Body of pancreas (tissue), 4 donors: Measurements from ENCODE around the gene ITIH4. TPM values are rescaled to one million over a fixed set of nuclear protein-coding genes. Genes with fewer than 3 reads are reported as not detected.

ENCODE experiments used
- ATAC-seq: fragments of 150-250 bp; one replicate; pipeline ENCODE4 v1.9.1; 2016
- DNase-seq, 4 donors: peaks; one replicate each; pipeline ENCODE4 v3.0.0-alpha.2; 2019
- H3K27ac ChIP-seq, 4 donors: fragments of 200-600 bp; sonication (generic); 1 replicate in 3 of 4; 2 replicates in 1 of 4; pipeline versions ENCODE4 v1.5.1 to v1.6.1; 2016 to 2019; ENCODE audit warnings: mild to moderate bottlenecking in 1 of 4, mixed read lengths in 1 of 4, moderate library complexity in 1 of 4
- H3K27me3 ChIP-seq, 2 donors: fragments of 200-600 bp; sonication (generic); one replicate each; pipeline ENCODE4 v1.6.0; 2016; ENCODE audit warnings: mild to moderate bottlenecking in 1 of 2
- H3K36me3 ChIP-seq, 2 donors: fragments of 200-600 bp; sonication (generic); replicated peaks in 1 of 2; 2 replicates each; pipeline ENCODE4 v1.5.1; 2016; ENCODE audit warnings: low read depth in 2 of 2; ENCODE audit not compliant: insufficient read depth in 1 of 2
- H3K4me1 ChIP-seq: fragments of 200-600 bp; sonication (generic); one replicate; pipeline ENCODE4 v1.6.0; 2016
- H3K4me3 ChIP-seq, 2 donors: fragments of 200-600 bp; sonication (generic); 1 replicate in 1 of 2; 2 replicates in 1 of 2; pipeline ENCODE4 v1.5.1; 2016 to 2019
- H3K9me3 ChIP-seq, 3 donors: fragments of 200-600 bp; sonication (generic); 1 replicate in 2 of 3; 2 replicates in 1 of 3; pipeline ENCODE4 v1.5.1; 2016
- CTCF ChIP-seq, 7 experiments: fragments of 450-650 bp in 4 of 7; fragments of 200-600 bp in 3 of 7; sonication (generic) in 3 of 7; IDR thresholded peaks; one replicate each; pipeline ENCODE4 v1.5.1; 2016 to 2019; ENCODE audit warnings: antibody characterized with exemption in 7 of 7
- POLR2A ChIP-seq, 3 donors: fragments of 450-650 bp; IDR thresholded peaks; one replicate each; pipeline ENCODE4 v1.6.1; 2016; ENCODE audit warnings: antibody characterized with exemption in 3 of 3, mild to moderate bottlenecking in 2 of 3
- whole genome bisulfite sequencing, 2 donors: methylation state at CpG; one replicate each; pipeline ENCODE4 v1.1.5; 2017; 5-methylcytosine and 5-hydroxymethylcytosine counted together
- intact Hi-C: fragments of 100-400 bp; cut with DNase I; formaldehyde crosslinking; loops from one replicate; pipeline ENCODE4 v1.15.1; 2023
- total RNA-seq, 2 donors: library from RNA; depleted of rRNA; stranded (reverse); fragments of >200 nt; gene quantifications; one replicate each; pipeline ENCODE4 v1.1.0, GENCODE V29; 2016

ITIH4 gene
- total RNA-seq, 2 donors from 2014 or later: 60.7 to 86.7 TPM

GRCh38 chr3:52847241-52847640 is 16.8 kb upstream of the ITIH4 start:
- ATAC-seq: no peak
- H3K4me3 ChIP-seq: no peak overlapping the region
- WGBS, 2 donors: 91 to 97% methylated on average over 6 of the region's 6 CpGs
- no peaks in the 10 kb centered on the region for H3K27me3 ChIP-seq
- H3K9me3 ChIP-seq: no peaks in the 10 kb centered on the region
- TF ChIP-seq CTCF (IDR thresholded peaks at IDR 0.05): no peak
- TF ChIP-seq POLR2A (IDR thresholded peaks at IDR 0.05): no peak
- peaks cover 12% of the 10 kb centered on the region for H3K4me1 ChIP-seq
- H3K36me3 ChIP-seq: peaks cover 0 to 5% of the 10 kb centered on the region in 2 donors
- intact Hi-C loops: no loop called here
- DNase-seq: no peak
- no peak overlapping the region for H3K27ac ChIP-seq

- no peak for ATAC-seq
- H3K9me3 ChIP-seq: no peaks in the 10 kb centered on the region
- TF ChIP-seq CTCF (IDR thresholded peaks at IDR 0.05): no peak
- TF ChIP-seq POLR2A (IDR thresholded peaks at IDR 0.05): no peak
- H3K36me3 ChIP-seq: peaks cover 0 to 4% of the 10 kb centered on the region in 2 donors
- H3K27ac ChIP-seq: no peak overlapping the region
- H3K27me3 ChIP-seq: no peaks in the 10 kb centered on the region
- DNase-seq: no peak
- H3K4me1 ChIP-seq: peaks cover 12% of the 10 kb centered on the region
- intact Hi-C loops: no loop called here
- 73 to 84% methylated on average over 15 of the region's 15 CpGs for WGBS, 2 donors
- H3K4me3 ChIP-seq: no peak overlapping the region
Measured at GRCh38 chr3:52846432-52846965, 16.0 kb upstream of the ITIH4 start.

GRCh38 chr3:52845691-52846431 is 15.4 kb upstream of the ITIH4 start:
- WGBS, 2 donors: 68 to 71% methylated on average over 6 to 7 of the region's 7 CpGs
- peak; percentile 28 for ATAC-seq
- DNase-seq: peak in 1 of 4 donors; percentile 25
- Histone ChIP-seq H3K36me3 (peaks cover 0 to 4% of the 10 kb centered on the region in 2 donors), H3K9me3 (no peaks in the 10 kb centered on the region), H3K4me3 (no peak overlapping the region), H3K4me1 (peaks cover 12% of the 10 kb centered on the region), H3K27me3 (no peaks in the 10 kb centered on the region), H3K27ac (peak overlapping the region in 3 of 4 donors; percentile 3 to 25 (median 10))
- intact Hi-C loops: no loop called here
- TF ChIP-seq CTCF (IDR thresholded peaks at IDR 0.05): peak in 5 of 7 experiments; percentile 15 to 40 (median 24)
- no peak for TF ChIP-seq POLR2A (IDR thresholded peaks at IDR 0.05)

GRCh38 chr3:52845157-52845556 is 14.7 kb upstream of the ITIH4 start:
- DNase-seq (peak; percentile 53 to 77 (median 74)), ATAC-seq (peak; percentile 76)
- no peaks in the 10 kb centered on the region for H3K27me3 ChIP-seq
- peak overlapping the region in 3 of 4 donors; percentile 3 to 25 (median 10) for H3K27ac ChIP-seq
- no peaks in the 10 kb centered on the region for H3K9me3 ChIP-seq
- peaks cover 0 to 4% of the 10 kb centered on the region in 2 donors for H3K36me3 ChIP-seq
- 16 to 34% methylated on average over 6 of the region's 6 CpGs for WGBS, 2 donors
- intact Hi-C loops: no loop called here
- H3K4me3 ChIP-seq: no peak overlapping the region
- H3K4me1 ChIP-seq: peaks cover 12% of the 10 kb centered on the region
- TF ChIP-seq CTCF (IDR thresholded peaks at IDR 0.05) (no peak), POLR2A (IDR thresholded peaks at IDR 0.05) (no peak)
